HepG2 (cell line): Measurements from ENCODE around the gene PTX4.

Source experiments
- ZBED4 ChIP-seq: sonication (generic); formaldehyde crosslinking; IDR thresholded peaks from 2 replicates; pipeline ENCODE4 v1.4.0; 2020; ENCODE audit warnings: missing genetic modification reagents, borderline replicate concordance
- ZKSCAN8 ChIP-seq: IDR thresholded peaks from 2 replicates; pipeline ENCODE4 v1.6.1; 2016; ENCODE audit warnings: borderline replicate concordance, missing genetic modification reagents, missing compliant biosample characterization

GRCh38 chr16:1454561-1454960 lies 34.2 kb downstream of the PTX4 start:
- TF ChIP-seq ZKSCAN8 (CRISPR knock-in tag) (no peak), ZBED4 (CRISPR knock-in tag) (no peak)
